Stimulated activated CD8-positive, alpha-beta memory T cell treated with anti-CD3 and anti-CD28 coated beads, Interleukin-12 subunit alpha, Interleukin-12 subunit beta, amount 100 ng/mL, for 1 hour (primary cell): ENCODE data around the gene SHD.
A peak's percentile ranks its signal among the peaks of the same experiment; 100 is the strongest.

Source experiments
- DNase-seq: peaks from one replicate; pipeline ENCODE4 v3.0.0-alpha.2; 2020; ENCODE audit warnings: low read depth

Gene SHD

DNA sequence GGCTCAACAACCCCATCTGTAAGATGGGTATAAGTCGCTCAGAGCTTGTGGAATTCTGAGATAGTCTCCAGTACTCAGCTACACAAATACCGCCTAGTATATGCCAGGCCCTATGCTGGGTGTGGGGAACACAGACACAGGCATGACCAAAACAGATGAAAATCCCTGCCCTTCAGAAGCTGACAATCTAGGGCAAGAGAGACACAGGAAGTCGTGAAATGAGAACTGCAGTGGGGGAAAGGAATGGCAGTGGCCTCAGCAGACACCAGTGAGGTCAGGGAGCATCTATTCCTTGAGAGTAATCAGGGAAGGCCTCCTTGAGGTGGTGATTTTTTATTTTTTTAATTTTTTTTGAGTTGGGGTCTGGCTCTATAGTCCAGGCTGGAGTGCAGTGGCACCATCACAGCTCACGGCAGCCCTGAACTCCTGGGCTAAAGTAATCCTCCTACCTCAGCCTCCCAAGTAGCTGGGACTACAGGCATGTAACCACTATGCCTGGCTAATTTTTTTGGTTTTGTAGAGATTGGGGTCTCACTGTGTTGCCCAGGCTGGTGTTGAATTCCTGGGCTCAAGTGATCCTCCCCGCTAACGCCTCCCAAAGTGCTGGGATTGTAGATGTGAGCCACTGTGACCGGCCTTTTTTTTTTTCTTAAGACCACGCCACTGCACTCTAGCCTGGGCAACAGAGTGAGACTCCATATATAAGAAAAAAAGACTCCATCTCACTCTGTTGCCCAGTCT lies 19.9 kb downstream of the SHD start:
- no peak for DNase-seq

DNA sequence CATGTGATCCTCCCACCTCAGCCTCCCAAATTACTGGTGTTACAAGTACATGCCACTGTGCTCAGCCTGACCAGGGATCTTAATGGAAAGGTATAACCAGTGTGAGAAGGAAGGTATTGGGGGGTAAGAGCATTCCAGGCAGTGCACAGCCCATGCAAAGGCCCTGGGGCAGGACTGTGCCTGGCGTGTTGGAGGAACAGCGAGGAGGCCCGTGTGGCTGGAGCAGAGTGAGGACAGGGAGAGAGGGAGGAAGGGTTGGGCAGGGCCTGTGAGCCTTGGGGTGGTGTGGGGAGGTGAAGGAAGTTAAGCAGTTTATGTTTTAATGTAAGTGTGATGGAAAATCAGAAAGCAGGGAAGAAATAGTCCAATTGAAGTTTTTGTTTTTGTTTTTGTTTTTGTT lies 21.5 kb downstream of the SHD start:
- DNase-seq: no peak

DNA sequence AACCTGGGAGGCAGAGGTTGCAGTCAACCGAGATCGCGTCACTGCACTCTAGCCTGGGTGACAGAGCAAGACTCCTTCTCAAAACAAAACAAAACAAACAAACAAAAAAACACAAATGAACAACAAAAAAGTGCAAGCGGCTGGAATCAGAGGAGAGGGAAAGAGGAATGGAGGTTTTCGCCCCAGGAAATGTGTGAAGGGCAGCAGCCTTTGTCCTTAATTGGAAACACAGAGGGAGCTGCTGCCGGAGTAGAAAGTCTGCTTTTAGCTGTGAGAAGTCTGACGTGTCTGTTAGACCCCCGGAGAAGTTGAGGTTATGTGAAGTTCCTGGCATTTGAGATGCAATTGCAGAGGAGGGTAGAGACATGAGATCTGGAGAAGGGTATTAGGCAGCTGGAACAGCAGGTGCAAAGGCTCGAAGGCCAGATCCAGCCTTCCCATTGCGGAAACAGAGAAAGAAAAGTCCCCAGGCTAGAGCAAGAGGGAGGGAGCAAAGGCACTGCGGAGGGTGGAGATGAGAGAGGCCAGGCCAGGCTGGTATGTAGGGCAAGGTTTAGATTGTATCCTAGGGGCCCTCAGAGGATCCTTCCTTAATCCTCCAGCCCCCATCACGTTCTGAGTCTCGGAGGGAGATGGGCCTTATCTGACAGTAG lies 22.6 kb downstream of the SHD start:
- no peak for DNase-seq

DNA sequence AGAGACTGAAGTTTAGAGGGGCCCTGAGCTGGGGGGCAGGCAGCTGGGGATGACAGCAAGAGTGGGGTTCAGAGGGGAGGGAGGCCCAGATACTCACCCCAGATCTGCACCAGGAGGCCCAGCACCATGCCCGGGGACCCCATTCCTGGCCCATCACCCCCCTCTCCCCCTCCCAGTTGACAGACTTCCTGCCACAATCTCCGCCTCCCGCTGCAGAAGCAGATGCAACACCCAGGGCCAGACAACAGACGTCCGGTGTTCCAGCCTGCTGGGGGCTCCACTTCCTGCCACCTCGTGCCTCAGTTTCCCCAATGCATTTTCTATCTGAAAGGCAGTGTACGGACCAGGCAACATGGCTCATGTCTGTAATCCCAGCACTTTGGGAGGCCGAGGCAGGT lies 23.2 kb downstream of the SHD start, which contains the start of gene TMIGD2:
Gene TMIGD2 (minus strand): TSS at position 147 of the 398 bp plus-strand sequence. CDS start 4 bp downstream, at position 143.
- DNase-seq: no peak

GRCh38 chr19:4303819-4304537 lies 24.9 kb downstream of the SHD start:
- no peak for DNase-seq

- peak; percentile 43 for DNase-seq
These were observed 25.6 kb downstream of the SHD start, which contains the start of gene FSD1 for GRCh38 chr19:4304538-4305256. Gene FSD1, plus strand, starts transcription at chr19:4304598. Its CDS starts 149 bp downstream, at chr19:4304747.

GRCh38 chr19:4305257-4305612 lies 26.2 kb downstream of the SHD start:
- no peak for DNase-seq

DNA sequence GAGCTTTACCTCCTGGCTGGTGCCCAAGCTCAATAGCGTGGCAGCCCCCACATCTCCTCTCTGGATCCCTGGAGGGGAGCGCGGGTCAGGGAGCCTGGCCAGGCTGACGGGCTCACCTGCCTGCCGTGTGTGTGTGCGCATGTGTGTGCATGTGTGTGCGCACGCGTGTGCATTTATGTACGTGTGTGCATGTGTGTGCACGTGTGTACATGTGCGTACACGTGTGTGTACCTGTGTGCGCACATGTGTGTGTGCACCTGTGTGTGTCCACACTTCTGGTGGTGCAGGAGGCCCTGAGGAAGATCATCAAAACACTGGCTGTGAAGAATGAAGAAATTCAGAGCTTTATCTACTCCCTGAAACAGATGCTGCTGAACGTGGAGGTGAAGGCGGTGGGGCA lies 26.6 kb downstream of the SHD start:
- no peak for DNase-seq

DNA sequence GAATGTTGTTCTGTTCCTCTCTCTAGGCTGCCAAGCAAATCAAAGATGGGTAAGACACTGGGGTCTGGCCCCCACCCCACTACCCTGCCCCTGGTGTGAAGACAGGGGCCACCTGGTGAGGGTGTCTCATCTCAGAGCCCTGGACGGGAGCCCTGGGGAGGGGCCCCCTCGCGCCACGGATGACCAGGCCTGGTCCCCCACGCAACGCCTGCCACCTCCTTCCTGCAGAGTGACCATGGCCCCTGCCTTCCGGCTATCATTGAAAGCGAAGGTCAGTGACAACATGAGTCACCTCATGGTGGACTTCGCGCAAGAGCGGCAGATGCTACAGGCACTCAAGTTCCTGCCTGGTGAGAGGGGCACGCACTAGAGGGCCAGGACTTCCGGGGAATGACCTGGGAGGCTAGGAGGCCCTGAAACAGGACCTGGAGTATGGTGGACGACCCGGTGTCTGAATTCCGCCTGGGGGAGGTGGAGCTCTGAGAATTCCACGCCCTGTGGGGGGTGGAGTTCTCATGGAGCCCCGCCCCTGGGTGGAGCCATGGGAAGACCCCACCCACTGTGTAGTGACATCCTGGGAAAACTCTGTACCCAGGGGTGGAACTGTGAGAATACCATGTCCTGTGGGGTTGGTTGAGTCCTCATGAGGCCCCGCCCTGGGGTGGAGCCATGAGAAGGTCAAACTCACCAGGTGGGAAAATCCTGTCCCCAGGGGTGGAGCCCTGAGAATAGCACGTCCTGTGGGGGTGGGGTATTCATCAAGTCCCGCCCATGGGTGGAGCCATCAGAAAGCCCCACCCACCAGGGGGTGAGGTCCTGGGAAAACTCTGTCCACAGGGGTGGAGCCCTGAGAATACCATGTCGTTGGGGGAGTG lies 31.4 kb downstream of the SHD start:
- no peak for DNase-seq

DNA sequence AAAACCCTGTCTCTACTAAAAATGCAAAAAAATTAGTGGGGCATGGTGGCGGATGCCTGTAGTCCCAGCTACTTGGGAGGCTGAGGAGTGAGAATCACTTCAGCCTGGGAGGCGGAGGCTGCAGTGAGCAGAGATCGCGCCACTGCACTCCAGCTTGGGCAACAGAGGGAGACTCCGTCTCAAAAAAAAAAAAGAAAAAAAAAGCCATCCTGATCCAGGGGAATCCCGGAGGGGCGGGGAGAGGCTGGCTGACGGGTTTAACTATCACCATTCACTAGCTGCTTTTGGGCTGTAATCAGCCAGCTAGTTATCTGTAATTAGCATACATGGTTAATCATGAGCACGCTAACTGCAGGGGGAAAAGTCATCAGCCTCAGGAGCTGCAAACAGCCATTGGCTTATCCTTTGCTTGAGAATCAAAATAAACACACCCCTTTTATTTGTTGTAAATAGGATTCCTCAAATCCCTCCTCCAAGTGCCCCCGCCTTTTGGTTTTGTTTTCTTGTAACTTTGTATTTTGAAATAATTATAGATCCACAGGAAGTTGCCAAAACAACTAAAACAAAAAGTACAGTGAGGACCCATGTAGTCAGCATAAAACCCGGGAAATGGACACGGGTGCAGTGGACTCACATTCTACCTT lies 34.9 kb downstream of the SHD start:
- DNase-seq: no peak

DNA sequence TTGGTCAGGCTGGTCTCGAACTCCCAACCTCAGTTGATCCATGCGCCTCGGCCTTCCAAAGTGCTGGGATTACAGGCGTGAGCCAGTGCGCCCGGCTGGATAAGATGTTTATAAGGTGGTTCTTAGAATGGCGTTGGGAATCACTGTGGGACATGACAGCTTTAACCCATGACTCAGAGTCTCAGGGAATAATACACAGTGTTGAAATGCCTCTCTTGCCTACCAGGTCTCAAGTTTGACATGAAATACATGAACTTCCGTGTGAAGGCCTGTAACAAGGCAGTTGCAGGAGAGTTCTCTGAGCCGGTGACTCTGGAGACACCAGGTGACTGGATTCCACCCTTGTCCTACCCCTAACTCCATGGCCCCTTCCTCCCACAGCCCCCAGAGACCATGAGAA lies 37.9 kb downstream of the SHD start:
- no peak for DNase-seq

DNA sequence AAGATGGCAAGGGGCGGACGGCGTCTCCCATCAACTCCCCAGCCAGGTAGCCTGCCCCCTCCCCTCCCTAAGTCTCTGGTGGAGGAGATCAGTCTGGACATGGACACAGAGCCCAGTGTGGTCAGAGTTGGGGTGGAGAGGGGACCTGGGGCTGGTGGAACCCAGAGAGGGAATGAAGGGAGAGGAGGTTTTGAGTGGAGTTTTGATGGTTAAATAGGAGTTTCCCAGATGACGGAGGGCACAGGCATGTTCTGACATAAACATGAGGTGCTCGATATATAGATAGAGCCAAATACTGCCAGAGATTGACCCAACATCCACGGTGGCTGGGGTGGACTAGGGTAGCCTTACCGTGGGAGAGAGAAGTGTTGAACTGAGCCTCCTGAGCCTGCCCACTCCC lies 39.4 kb downstream of the SHD start:
- DNase-seq: no peak

DNA sequence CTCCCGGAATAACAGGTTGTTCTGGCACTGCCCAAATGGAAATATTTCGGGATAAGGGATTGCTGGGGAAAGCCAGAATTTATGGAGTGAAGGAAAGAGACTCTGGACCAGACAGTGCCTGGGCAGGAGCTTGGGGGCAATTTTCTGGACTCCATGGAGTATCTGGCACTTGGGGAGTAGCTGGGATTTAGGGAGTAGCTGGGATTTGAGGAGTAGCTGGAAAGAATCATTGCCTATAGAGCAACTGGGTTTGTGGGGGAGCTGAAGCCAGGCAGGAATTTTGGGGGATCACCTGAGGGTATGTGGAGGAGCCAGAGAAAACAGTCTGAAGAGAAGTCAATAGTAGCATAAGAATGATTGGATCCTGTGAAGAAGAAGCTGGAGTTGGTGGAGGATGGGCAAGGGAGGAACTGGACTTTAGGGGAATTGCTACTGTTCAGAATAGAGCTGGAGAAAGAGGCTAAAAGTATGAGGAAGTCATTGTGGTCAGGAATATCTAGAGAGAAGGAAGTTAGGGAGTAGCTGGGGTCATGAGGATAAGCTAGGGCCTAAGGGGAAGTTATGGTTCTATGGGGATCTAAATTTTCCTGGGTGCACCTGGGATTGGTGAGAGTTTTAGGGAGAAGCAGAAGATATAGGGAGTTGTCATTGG lies 40.1 kb downstream of the SHD start:
- no peak for DNase-seq

DNA sequence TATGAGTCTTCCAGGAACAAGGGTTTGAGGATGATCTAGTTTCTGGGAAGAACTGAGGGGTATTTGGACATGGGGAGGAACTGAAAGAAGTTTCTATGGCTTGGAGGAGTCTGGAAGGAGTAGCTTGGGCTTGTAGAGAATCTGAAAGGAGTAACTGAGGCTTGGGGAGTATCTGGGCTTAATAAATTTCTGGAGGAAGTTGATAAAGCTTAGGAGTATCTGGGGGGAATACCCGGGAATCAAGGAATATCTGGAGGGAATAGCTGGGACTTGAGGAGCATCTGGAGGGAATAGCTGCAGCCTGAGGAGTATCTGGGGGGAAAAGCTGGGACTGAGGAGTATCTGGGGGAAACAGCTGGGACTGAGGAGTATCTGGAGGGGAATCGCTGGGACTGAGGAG lies 41.4 kb downstream of the SHD start:
- DNase-seq: no peak

- DNase-seq: no peak
These were observed 44.0 kb downstream of the SHD start for GRCh38 chr19:4322942-4323665.

DNA sequence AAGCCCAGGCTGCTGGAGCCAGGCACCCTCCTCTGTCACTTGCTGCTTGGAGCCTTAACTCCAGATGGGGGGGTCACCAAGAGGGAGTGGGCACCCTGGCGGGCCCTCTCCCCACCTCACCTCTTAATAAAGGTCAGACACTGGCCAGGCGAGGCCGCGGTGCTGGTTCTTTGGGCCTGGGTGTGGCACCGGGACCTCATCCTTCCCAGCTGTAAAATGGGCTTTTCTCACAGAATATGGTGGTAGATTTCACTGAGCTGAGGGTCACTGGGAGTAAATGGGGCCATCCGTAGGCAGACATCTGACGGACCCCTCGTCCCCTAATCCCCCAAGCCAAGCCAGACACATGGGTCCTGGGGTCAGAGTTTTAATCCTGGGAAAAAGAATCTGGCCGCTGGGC lies 44.6 kb downstream of the SHD start:
- DNase-seq: no peak

DNA sequence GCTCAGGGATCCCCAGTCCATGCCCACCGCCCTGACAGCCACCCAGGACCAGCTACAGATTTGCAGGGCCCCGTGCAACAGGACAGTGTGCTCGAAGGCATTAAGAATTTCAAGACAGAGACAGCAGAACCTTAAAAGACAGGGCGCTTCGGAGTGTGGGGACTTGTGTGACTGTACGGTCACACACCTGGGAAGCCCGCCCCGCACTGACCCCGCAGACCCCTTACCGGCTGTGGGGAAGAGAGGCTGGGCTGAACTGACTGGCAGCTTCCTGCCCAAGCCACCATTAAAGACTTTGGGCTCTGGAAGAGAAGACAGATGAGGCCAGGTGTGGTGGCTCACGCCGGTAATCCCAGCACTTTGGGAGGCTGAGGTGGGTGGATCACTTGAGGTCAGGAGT lies 45.2 kb downstream of the SHD start:
- no peak for DNase-seq

- no peak for DNase-seq
These were observed 47.3 kb downstream of the SHD start for GRCh38 chr19:4326215-4326836.

- no peak for DNase-seq
These were observed 47.8 kb downstream of the SHD start for GRCh38 chr19:4326837-4327251.
